ENCODE measurements around the gene AKIRIN2.

Gene AKIRIN2

GRCh38 chr6:87653074-87653962 is 48.7 kb downstream of the AKIRIN2 start:
- no peak for DNase-seq

GRCh38 chr6:87645080-87645479 is 57.0 kb downstream of the AKIRIN2 start:
- no peak for DNase-seq

- no peak for DNase-seq
Measured at GRCh38 chr6:87641065-87641692, 60.9 kb downstream of the AKIRIN2 start.

GRCh38 chr6:87639373-87639772 is 62.7 kb downstream of the AKIRIN2 start:
- no peak for DNase-seq

GRCh38 chr6:87637106-87637505 is 64.9 kb downstream of the AKIRIN2 start:
- DNase-seq = no peak

- DNase-seq = no peak
Measured at GRCh38 chr6:87636315-87636714, 65.7 kb downstream of the AKIRIN2 start.

GRCh38 chr6:87633851-87634250 is 68.2 kb downstream of the AKIRIN2 start:
- no peak for DNase-seq

GRCh38 chr6:87630746-87631145 is 71.3 kb downstream of the AKIRIN2 start:
- no peak for DNase-seq

- DNase-seq = no peak
Measured at GRCh38 chr6:87628881-87629280, 73.2 kb downstream of the AKIRIN2 start.

GRCh38 chr6:87628424-87628823 is 73.6 kb downstream of the AKIRIN2 start:
- DNase-seq = no peak
